HG03103 (cell line): ENCODE measurements around the gene FANCC.

Experiments used
- ATAC-seq: cut with Tn5 transposase; IDR thresholded peaks from one replicate; pipeline ENCODE4 v1.9.1; 2021; ENCODE audit warnings: low read depth; ENCODE audit not compliant: unreplicated experiment

FANCC gene

GRCh38 chr9:95104980-95105379 lies 212.5 kb downstream of the FANCC start:
- ATAC-seq, result no peak

GRCh38 chr9:95104581-95104960 lies 212.9 kb downstream of the FANCC start:
- no peak for ATAC-seq

- ATAC-seq, result no peak
Measured at GRCh38 chr9:95103871-95104580, 213.5 kb downstream of the FANCC start.

GRCh38 chr9:95103281-95103771 lies 214.2 kb downstream of the FANCC start:
- ATAC-seq, result no peak

- no peak for ATAC-seq
Measured at GRCh38 chr9:95102572-95102971, 214.9 kb downstream of the FANCC start.

- ATAC-seq, result no peak
Measured at GRCh38 chr9:95102001-95102433, 215.5 kb downstream of the FANCC start.

GRCh38 chr9:95101326-95101725 lies 216.2 kb downstream of the FANCC start:
- ATAC-seq, result no peak

- ATAC-seq, result no peak
Measured at GRCh38 chr9:95100071-95100627, 217.4 kb downstream of the FANCC start.

- ATAC-seq, result no peak
Measured at GRCh38 chr9:95099321-95100070, 218.0 kb downstream of the FANCC start.

GRCh38 chr9:95098391-95098921 lies 219.1 kb downstream of the FANCC start:
- ATAC-seq, result no peak

GRCh38 chr9:95097279-95097678 lies 220.2 kb downstream of the FANCC start:
- ATAC-seq, result no peak

- no peak for ATAC-seq
Measured at GRCh38 chr9:95096807-95097206, 220.7 kb downstream of the FANCC start.

GRCh38 chr9:95096381-95096780 lies 221.1 kb downstream of the FANCC start:
- no peak for ATAC-seq

- no peak for ATAC-seq
Measured at GRCh38 chr9:95095641-95096355, 221.7 kb downstream of the FANCC start.

- ATAC-seq, result no peak
Measured at GRCh38 chr9:95094002-95094401, 223.5 kb downstream of the FANCC start.

GRCh38 chr9:95093586-95093985 lies 223.9 kb downstream of the FANCC start:
- ATAC-seq, result no peak

GRCh38 chr9:95092262-95093072 lies 225.0 kb downstream of the FANCC start:
- ATAC-seq, result no peak

- ATAC-seq, result no peak
Measured at GRCh38 chr9:95091601-95092261, 225.8 kb downstream of the FANCC start.

- ATAC-seq, result no peak
Measured at GRCh38 chr9:95090871-95091577, 226.5 kb downstream of the FANCC start.
